Endometrium (tissue), 2 donors: ENCODE measurements around the gene TSPAN18.

ENCODE experiments used
- FAIRE-seq: peaks from 2 replicates; lab custom pipeline; 2012; peaks lifted over from hg19 to GRCh38; lab: Jason Lieb, UNC
- donor health status: control.
- donor health status: control.

Gene TSPAN18

GRCh38 chr11:44797051-44797450, 70.3 kb downstream of the TSPAN18 start:
- FAIRE-seq = no peak

- FAIRE-seq = no peak
Measured at GRCh38 chr11:44797886-44798606, 71.3 kb downstream of the TSPAN18 start.

- FAIRE-seq = no peak
Measured at GRCh38 chr11:44798607-44798972, 71.8 kb downstream of the TSPAN18 start.

GRCh38 chr11:44799012-44799411, 72.2 kb downstream of the TSPAN18 start:
- no peak for FAIRE-seq

- FAIRE-seq = no peak
Measured at GRCh38 chr11:44802347-44802746, 75.6 kb downstream of the TSPAN18 start.

- no peak for FAIRE-seq
Measured at GRCh38 chr11:44803009-44803408, 76.2 kb downstream of the TSPAN18 start.

GRCh38 chr11:44804449-44805437, 78.0 kb downstream of the TSPAN18 start:
- FAIRE-seq = no peak

- no peak for FAIRE-seq
Measured at GRCh38 chr11:44805596-44805995, 78.8 kb downstream of the TSPAN18 start.

- FAIRE-seq = no peak
Measured at GRCh38 chr11:44808053-44808753, 81.4 kb downstream of the TSPAN18 start.

GRCh38 chr11:44809283-44809682, 82.5 kb downstream of the TSPAN18 start:
- FAIRE-seq = no peak

GRCh38 chr11:44811841-44812448, 85.2 kb downstream of the TSPAN18 start:
- no peak for FAIRE-seq

- FAIRE-seq = no peak
Measured at GRCh38 chr11:44812971-44813370, 86.2 kb downstream of the TSPAN18 start.

- FAIRE-seq = no peak
Measured at GRCh38 chr11:44813401-44813800, 86.6 kb downstream of the TSPAN18 start.

- FAIRE-seq = no peak
Measured at GRCh38 chr11:44814881-44815592, 88.3 kb downstream of the TSPAN18 start.

GRCh38 chr11:44815917-44816456, 89.2 kb downstream of the TSPAN18 start:
- no peak for FAIRE-seq

GRCh38 chr11:44816761-44817160, 90.0 kb downstream of the TSPAN18 start:
- no peak for FAIRE-seq

- FAIRE-seq = no peak
Measured at GRCh38 chr11:44817207-44817949, 90.6 kb downstream of the TSPAN18 start.

- no peak for FAIRE-seq
Measured at GRCh38 chr11:44818110-44818509, 91.3 kb downstream of the TSPAN18 start.

GRCh38 chr11:44819346-44819745, 92.6 kb downstream of the TSPAN18 start:
- FAIRE-seq = no peak

GRCh38 chr11:44822369-44822768, 95.6 kb downstream of the TSPAN18 start:
- no peak for FAIRE-seq
